Spleen (tissue), 11 donors: Measurements from ENCODE around the gene TSPOAP1. TPM values are rescaled to one million over a fixed set of nuclear protein-coding genes. Genes with fewer than 3 reads are reported as not detected.
A peak's percentile ranks its signal among the peaks of the same experiment; 100 is the strongest.

Source experiments
- DNase-seq: peaks from one replicate; pipeline ENCODE4 v3.0.0-alpha.2; 2020
- H3K27ac ChIP-seq, 8 donors: fragments of 200-600 bp; sonication (generic) in 7 of 8; 1 replicate in 4 of 8; 2 replicates in 4 of 8; pipeline versions ENCODE4 v1.5.0 to v1.8.0; 2016 to 2021; ENCODE audit warnings: inconsistent platforms in 4 of 8, mild to moderate bottlenecking in 4 of 8, moderate library complexity in 1 of 8
- H3K27me3 ChIP-seq, 7 donors: fragments of 200-600 bp; sonication (generic) in 6 of 7; replicated peaks in 1 of 7; 1 replicate in 4 of 7; 2 replicates in 3 of 7; pipeline versions ENCODE4 v1.5.0 to v1.8.0; 2016 to 2021; ENCODE audit warnings: inconsistent platforms in 3 of 7, mild to moderate bottlenecking in 1 of 7
- H3K36me3 ChIP-seq, 6 donors: fragments of 200-600 bp; sonication (generic) in 5 of 6; 1 replicate in 4 of 6; 2 replicates in 2 of 6; pipeline versions ENCODE4 v1.5.0 to v1.8.0; 2016 to 2021; ENCODE audit warnings: inconsistent platforms in 2 of 6
- H3K4me1 ChIP-seq, 6 donors: fragments of 200-600 bp; sonication (generic) in 5 of 6; 1 replicate in 3 of 6; 2 replicates in 3 of 6; pipeline versions ENCODE4 v1.5.0 to v1.8.0; 2016 to 2021; ENCODE audit warnings: inconsistent platforms in 3 of 6
- H3K4me3 ChIP-seq, 8 donors: fragments of 200-600 bp; sonication (generic) in 7 of 8; 1 replicate in 4 of 8; 2 replicates in 4 of 8; pipeline versions ENCODE4 v1.5.0 to v1.8.0; 2016 to 2021; ENCODE audit warnings: inconsistent platforms in 4 of 8, mild to moderate bottlenecking in 4 of 8, moderate library complexity in 2 of 8
- H3K9me3 ChIP-seq, 8 donors: fragments of 200-600 bp; sonication (generic) in 7 of 8; 1 replicate in 4 of 8; 2 replicates in 4 of 8; pipeline versions ENCODE4 v1.5.0 to v1.8.0; 2016 to 2021; ENCODE audit warnings: inconsistent platforms in 4 of 8
- CTCF ChIP-seq, 11 experiments: fragments of 200-600 bp in 7 of 11; fragments of 450-650 bp in 4 of 11; sonication (generic) in 4 of 11; IDR thresholded peaks in 8 of 11; conservative IDR thresholded peaks in 3 of 11; 1 replicate in 7 of 11; 2 replicates in 4 of 11; pipeline versions ENCODE4 v1.4.0 to v1.8.0; 2016 to 2021; ENCODE audit warnings: antibody characterized with exemption in 11 of 11, inconsistent platforms in 4 of 11, mild to moderate bottlenecking in 1 of 11
- POLR2A ChIP-seq, 3 donors: fragments of 450-650 bp; IDR thresholded peaks; one replicate each; pipeline ENCODE4 v1.5.1; 2017; ENCODE audit warnings: antibody characterized with exemption in 3 of 3, mild to moderate bottlenecking in 1 of 3
- POLR2AphosphoS5 ChIP-seq, 3 donors: sonication (generic); formaldehyde crosslinking; IDR thresholded peaks; one replicate each; pipeline ENCODE4 v1.5.1; 2017; ENCODE audit warnings: antibody characterized with exemption in 3 of 3
- WGBS, 5 donors: extraction: QIAGEN DNeasy Blood & Tissue Kit in 3 of 5; methylation state at CpG; one replicate each; pipeline versions ENCODE4 v1.1.5 to v1.1.7; 2013 to 2018; 5-methylcytosine and 5-hydroxymethylcytosine counted together
- intact Hi-C: fragments of 100-400 bp; cut with DNase I; formaldehyde crosslinking; loops from one replicate; pipeline ENCODE4 v1.15.0; 2023; ENCODE audit warnings: low total_unique reads
- polyA plus RNA-seq, 3 donors: library from polyadenylated mRNA; stranded (reverse); fragments of 200-250 nt; gene quantifications; one replicate each; pipeline ENCODE4 v1.2.1, GENCODE V29; 2013
- total RNA-seq, 7 donors: library from RNA; depleted of rRNA in 3 of 7; stranded (reverse); fragments of >200 nt in 3 of 7; fragmentation: NEBNext Ultra II Directional in 4 of 7; extraction: Animal tissue kit (Norgen Biotek cat#: 25700) in 4 of 7; gene quantifications; one replicate each; pipeline versions ENCODE4 v1.1.0 to v1.2.1, GENCODE V29; 2016 to 2021
- donor health status: healthy with polysubstance abuse.
- donor health status: DM: no; HTN: no; CAD: no; lungs with moderate emphysema.
- donor health status: DM: no; HTN: no; CAD: no.
- donor health status: Bipolar disorder and iron deficiency.
- donor health status: healthy.
- donor health status: DM: no; HTN: no; CAD: no.
- donor health status: DM: yes; HTN: yes; CAD: no.

Gene TSPOAP1
- total and polyA plus RNA-seq, 10 donors, result 11.5 to 31.8 (median 18.6) TPM

- Histone ChIP-seq H3K27ac (no peak overlapping the region), H3K9me3 (no peaks in the 10 kb centered on the region), H3K4me1 (peaks cover 0 to 10% (median 0%) of the 10 kb centered on the region in 6 donors), H3K27me3 (peaks cover 0 to 22% (median 8%) of the 10 kb centered on the region in 7 donors), H3K4me3 (no peak overlapping the region), H3K36me3 (no peaks in the 10 kb centered on the region)
- DNase-seq, result peak; percentile 22
- WGBS, 5 donors, result 48 to 74% (median 68%) methylated on average over 5 to 6 of the region's 6 CpGs
- no peak for TF ChIP-seq CTCF (IDR thresholded peaks at IDR 0.05 in 8 of 11, conservative IDR thresholded peaks at IDR 0.05 in 3 of 11)
- intact Hi-C loops, result no loop called here
These were observed 59.6 kb downstream of the TSPOAP1 start for GRCh38 chr17:58268774-58269556.

- no peaks in the 10 kb centered on the region for H3K36me3 ChIP-seq
- TF ChIP-seq POLR2AphosphoS5 (IDR thresholded peaks at IDR 0.05) (no peak), POLR2A (IDR thresholded peaks at IDR 0.05) (no peak), CTCF (IDR thresholded peaks at IDR 0.05 in 8 of 11, conservative IDR thresholded peaks at IDR 0.05 in 3 of 11) (no peak)
- no peaks in the 10 kb centered on the region for H3K9me3 ChIP-seq
- H3K4me3 ChIP-seq, result no peak overlapping the region
- DNase-seq, result peak; percentile 24
- intact Hi-C loops, result no loop called here
- H3K4me1 ChIP-seq, result peaks cover 0 to 7% (median 0%) of the 10 kb centered on the region in 6 donors
- no peak overlapping the region for H3K27ac ChIP-seq
- 54 to 79% (median 69%) methylated on average over 12 of the region's 12 CpGs for whole genome bisulfite sequencing, 5 donors
- peaks cover 0 to 28% (median 13%) of the 10 kb centered on the region in 7 donors for H3K27me3 ChIP-seq
These were observed 60.3 kb downstream of the TSPOAP1 start for GRCh38 chr17:58268326-58268725.

GRCh38 chr17:58267347-58268324, 61.0 kb downstream of the TSPOAP1 start:
- no peaks in the 10 kb centered on the region for H3K36me3 ChIP-seq
- peak; percentile 58 for DNase-seq
- H3K4me3 ChIP-seq, result no peak overlapping the region
- no peaks in the 10 kb centered on the region for H3K4me1 ChIP-seq
- no peak for TF ChIP-seq CTCF (IDR thresholded peaks at IDR 0.05 in 8 of 11, conservative IDR thresholded peaks at IDR 0.05 in 3 of 11)
- no peak for TF ChIP-seq POLR2A (IDR thresholded peaks at IDR 0.05)
- no peak overlapping the region for H3K27ac ChIP-seq
- 49 to 80% (median 70%) methylated on average over 16 to 22 of the region's 22 CpGs for WGBS, 5 donors
- intact Hi-C loops, result no loop called here
- peaks cover 0 to 34% (median 17%) of the 10 kb centered on the region in 7 donors for H3K27me3 ChIP-seq
- H3K9me3 ChIP-seq, result no peaks in the 10 kb centered on the region
